ENCODE results near the gene DENND1B.

DENND1B gene

DNA sequence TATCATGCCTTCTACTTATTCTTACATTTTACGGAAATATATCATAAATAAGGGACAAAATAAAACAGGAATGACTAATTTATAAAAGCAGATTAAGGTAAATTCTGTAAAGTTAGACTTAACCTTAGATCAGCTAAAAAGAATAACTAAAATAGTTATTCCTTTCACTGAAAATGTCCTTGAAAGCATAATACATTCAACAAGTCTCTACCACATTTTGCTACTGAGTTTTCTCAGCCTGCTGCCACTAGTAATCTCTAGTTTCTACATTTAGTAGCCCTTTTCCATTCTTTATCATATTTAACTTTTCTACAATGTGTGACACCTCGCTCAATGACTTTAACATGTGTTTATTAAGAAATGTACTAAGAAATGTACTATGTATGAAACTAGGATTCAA, 89.0 kb downstream of the DENND1B start:
- H2AFZ ChIP-seq (ENCODE audit: low read depth, low read length): no peak overlapping the region
- H3K27me3 ChIP-seq (ENCODE audit: insufficient read depth, low read length, poor library complexity): no peaks in the 10 kb centered on the region
- H3K4me2 ChIP-seq (ENCODE audit: insufficient read depth, low read length): no peak overlapping the region
- peaks cover 12% of the 10 kb centered on the region for H3K9me3 ChIP-seq (ENCODE audit: insufficient read depth, low read length, severe bottlenecking)
- peaks cover 15% of the 10 kb centered on the region for H3K36me3 ChIP-seq (ENCODE audit: insufficient read depth, low read length)
- H3K4me3 ChIP-seq (ENCODE audit: low read depth in 1 of 2, low read length in 2 of 2): no peak overlapping the region
- H3K4me1 ChIP-seq (ENCODE audit: insufficient read depth, low read length): no peaks in the 10 kb centered on the region
- H4K20me1 ChIP-seq (ENCODE audit: insufficient read depth, low read length): no peaks in the 10 kb centered on the region; the same call in 1 of the 2 replicates
- ATAC-seq (ENCODE audit: insufficient read depth, low read depth) (no peak), DNase-seq (no peak)
- H3K79me2 ChIP-seq (ENCODE audit: insufficient read depth, low read length): peaks cover 75% of the 10 kb centered on the region
- H3K9ac ChIP-seq (ENCODE audit: low read depth, low read length): no peak overlapping the region
- TF ChIP-seq, protein P1, sequence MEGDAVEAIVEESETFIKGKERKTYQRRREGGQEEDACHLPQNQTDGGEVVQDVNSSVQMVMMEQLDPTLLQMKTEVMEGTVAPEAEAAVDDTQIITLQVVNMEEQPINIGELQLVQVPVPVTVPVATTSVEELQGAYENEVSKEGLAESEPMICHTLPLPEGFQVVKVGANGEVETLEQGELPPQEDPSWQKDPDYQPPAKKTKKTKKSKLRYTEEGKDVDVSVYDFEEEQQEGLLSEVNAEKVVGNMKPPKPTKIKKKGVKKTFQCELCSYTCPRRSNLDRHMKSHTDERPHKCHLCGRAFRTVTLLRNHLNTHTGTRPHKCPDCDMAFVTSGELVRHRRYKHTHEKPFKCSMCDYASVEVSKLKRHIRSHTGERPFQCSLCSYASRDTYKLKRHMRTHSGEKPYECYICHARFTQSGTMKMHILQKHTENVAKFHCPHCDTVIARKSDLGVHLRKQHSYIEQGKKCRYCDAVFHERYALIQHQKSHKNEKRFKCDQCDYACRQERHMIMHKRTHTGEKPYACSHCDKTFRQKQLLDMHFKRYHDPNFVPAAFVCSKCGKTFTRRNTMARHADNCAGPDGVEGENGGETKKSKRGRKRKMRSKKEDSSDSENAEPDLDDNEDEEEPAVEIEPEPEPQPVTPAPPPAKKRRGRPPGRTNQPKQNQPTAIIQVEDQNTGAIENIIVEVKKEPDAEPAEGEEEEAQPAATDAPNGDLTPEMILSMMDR (IDR thresholded peaks at IDR 0.05; ENCODE audit: borderline replicate concordance, extremely low read depth, low read length, poor library complexity, severe bottlenecking): no peak
- no peak for TF ChIP-seq EZH2 (IDR thresholded peaks at IDR 0.05; ENCODE audit: borderline replicate concordance, low read depth, low read length, severe bottlenecking)
- H3K27ac ChIP-seq (ENCODE audit: low read length): no peak overlapping the region

DNA sequence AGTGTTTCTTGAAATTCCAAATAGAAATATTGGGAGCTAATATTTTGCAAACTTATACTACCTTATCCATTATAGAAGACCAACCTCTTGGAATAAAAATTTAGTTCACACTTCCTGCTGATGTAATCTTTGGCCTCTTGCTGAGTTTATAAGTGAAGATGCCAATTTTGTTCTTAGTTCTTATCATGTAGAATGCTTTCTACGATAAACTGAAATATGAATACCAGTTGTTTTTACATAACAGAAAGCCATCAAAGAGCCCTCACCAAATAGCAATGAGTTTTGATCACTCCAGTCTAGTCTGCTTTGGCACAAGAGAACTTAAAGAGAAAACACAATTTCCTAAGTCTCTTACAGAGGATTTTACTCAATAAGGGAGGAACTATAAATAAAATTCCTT, 89.5 kb downstream of the DENND1B start:
- Histone ChIP-seq H3K4me1 (ENCODE audit: insufficient read depth, low read length) (no peaks in the 10 kb centered on the region), H4K20me1 (ENCODE audit: insufficient read depth, low read length) (no peaks in the 10 kb centered on the region; the same call in 1 of the 2 replicates), H3K4me2 (ENCODE audit: insufficient read depth, low read length) (no peak overlapping the region), H2AFZ (ENCODE audit: low read depth, low read length) (no peak overlapping the region), H3K36me3 (ENCODE audit: insufficient read depth, low read length) (peaks cover 15% of the 10 kb centered on the region), H3K27ac (ENCODE audit: low read length) (no peak overlapping the region), H3K27me3 (ENCODE audit: insufficient read depth, low read length, poor library complexity) (no peaks in the 10 kb centered on the region), H3K79me2 (ENCODE audit: insufficient read depth, low read length) (peaks cover 74% of the 10 kb centered on the region), H3K9me3 (ENCODE audit: insufficient read depth, low read length, severe bottlenecking) (peaks cover 12% of the 10 kb centered on the region), H3K9ac (ENCODE audit: low read depth, low read length) (no peak overlapping the region), H3K4me3 (ENCODE audit: low read depth in 1 of 2, low read length in 2 of 2) (no peak overlapping the region)
- TF ChIP-seq, protein P1 (IDR thresholded peaks at IDR 0.05; ENCODE audit: borderline replicate concordance, extremely low read depth, low read length, poor library complexity, severe bottlenecking): no peak
- no peak for TF ChIP-seq EZH2 (IDR thresholded peaks at IDR 0.05; ENCODE audit: borderline replicate concordance, low read depth, low read length, severe bottlenecking)
- ATAC-seq (ENCODE audit: insufficient read depth, low read depth): no peak
- no peak for DNase-seq

DNA sequence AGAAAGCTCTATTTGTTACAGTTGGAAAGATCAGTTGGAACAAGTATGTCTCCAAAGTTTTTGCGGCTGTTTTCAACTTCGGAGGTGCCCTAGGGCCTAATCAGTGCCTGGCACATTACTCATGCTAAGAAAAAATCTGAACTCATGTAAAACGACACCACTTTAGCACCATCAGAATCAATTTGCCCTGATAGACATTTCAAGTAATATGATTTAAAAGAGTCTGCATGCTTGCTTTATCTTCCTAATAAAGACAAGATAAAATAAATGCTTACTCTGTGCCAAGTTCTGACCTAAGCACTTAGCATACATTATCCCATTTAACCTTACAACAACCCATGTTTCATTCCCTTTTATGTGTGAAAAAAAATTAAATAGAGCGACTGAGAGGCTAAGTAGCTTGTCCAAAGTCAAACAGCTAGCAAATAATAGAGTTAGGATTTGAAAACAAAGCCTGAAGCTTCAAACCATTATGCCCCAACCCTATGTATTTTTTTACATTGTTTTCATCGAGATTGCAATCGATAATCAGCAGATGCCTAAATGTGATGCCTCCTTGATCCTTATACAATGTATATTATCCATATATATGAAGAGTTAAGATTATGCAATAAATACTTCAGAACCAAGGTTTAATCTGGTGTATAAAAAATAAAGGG, 91.3 kb downstream of the DENND1B start:
- no peak overlapping the region for H3K27ac ChIP-seq (ENCODE audit: low read length)
- no peak overlapping the region for H3K4me3 ChIP-seq (ENCODE audit: low read depth in 1 of 2, low read length in 2 of 2)
- H2AFZ ChIP-seq (ENCODE audit: low read depth, low read length): no peak overlapping the region
- peaks cover 4% of the 10 kb centered on the region for H3K9me3 ChIP-seq (ENCODE audit: insufficient read depth, low read length, severe bottlenecking)
- no peaks in the 10 kb centered on the region for H3K27me3 ChIP-seq (ENCODE audit: insufficient read depth, low read length, poor library complexity)
- no peaks in the 10 kb centered on the region; the same call in 1 of the 2 replicates for H4K20me1 ChIP-seq (ENCODE audit: insufficient read depth, low read length)
- ATAC-seq (ENCODE audit: insufficient read depth, low read depth): no peak
- DNase-seq: no peak
- H3K4me1 ChIP-seq (ENCODE audit: insufficient read depth, low read length): no peaks in the 10 kb centered on the region
- H3K79me2 ChIP-seq (ENCODE audit: insufficient read depth, low read length): peaks cover 68% of the 10 kb centered on the region
- H3K9ac ChIP-seq (ENCODE audit: low read depth, low read length): no peak overlapping the region
- H3K4me2 ChIP-seq (ENCODE audit: insufficient read depth, low read length): no peak overlapping the region
- TF ChIP-seq, protein P1 (IDR thresholded peaks at IDR 0.05; ENCODE audit: borderline replicate concordance, extremely low read depth, low read length, poor library complexity, severe bottlenecking): no peak
- TF ChIP-seq EZH2 (IDR thresholded peaks at IDR 0.05; ENCODE audit: borderline replicate concordance, low read depth, low read length, severe bottlenecking): no peak
- H3K36me3 ChIP-seq (ENCODE audit: insufficient read depth, low read length): 0 out of 2 replicates have a peak, but pooled peaks cover under 1% of the 10 kb centered on the region
